ENCODE data around the gene FZD10.

DNA sequence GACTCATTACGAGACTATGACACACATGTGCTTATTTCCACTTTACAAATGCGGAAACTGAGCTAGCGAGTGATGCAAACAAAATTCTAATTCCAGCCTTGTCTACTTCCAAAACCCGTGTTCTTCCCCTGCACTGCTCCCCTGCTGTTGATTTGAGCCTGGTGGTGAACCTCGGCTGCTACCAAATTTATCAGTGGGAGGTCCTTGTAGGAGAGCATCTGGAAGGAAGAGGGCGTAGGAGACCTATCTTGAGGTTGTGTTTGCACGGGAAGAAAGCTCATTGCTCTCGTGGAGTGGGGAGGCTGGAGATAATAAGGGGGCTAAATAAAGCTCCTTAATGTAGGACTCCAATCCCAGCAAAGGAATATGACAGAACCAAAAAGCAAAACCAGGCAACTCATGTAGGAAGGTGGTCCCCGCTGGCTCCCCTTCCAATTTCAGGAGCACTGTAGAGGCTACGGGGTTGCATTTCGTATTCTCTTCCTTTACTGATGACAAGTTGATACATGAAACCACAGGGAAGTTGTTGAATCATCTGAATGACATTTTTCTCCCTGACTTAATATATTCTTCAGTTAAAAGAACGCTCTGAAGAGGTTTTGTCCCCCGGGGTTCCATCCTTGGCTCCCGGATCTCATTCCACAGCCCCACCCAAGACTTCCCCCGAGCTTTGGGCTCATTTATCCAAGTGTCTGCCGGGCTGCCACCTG lies 52.6 kb downstream of the FZD10 start:
- no peak for TF ChIP-seq POLR2AphosphoS5 (IDR thresholded peaks at IDR 0.05; ENCODE audit: low read depth, low read length)
- no peak for TF ChIP-seq POLR2A (IDR thresholded peaks at IDR 0.05; ENCODE audit: low read depth, low read length)
- no peak for TF ChIP-seq TAF1 (IDR thresholded peaks at IDR 0.05; ENCODE audit: borderline replicate concordance, low read depth, low read length)
